HAP-1 (cell line): Measurements from ENCODE around the gene AVEN.

Experiments used
- DNase-seq, 2 experiments: peaks; one replicate each; pipeline ENCODE4 v3.0.0-alpha.2; 2016 to 2020; ENCODE audit warnings: low spot score in 2 of 2
- H3K27me3 ChIP-seq: fragments of 250-450 bp; sonication (Bioruptor Pico); 2 replicates; pipeline ENCODE4 v1.5.1; 2020; ENCODE audit warnings: low read depth, mild to moderate bottlenecking, moderate library complexity
- H3K36me3 ChIP-seq: fragments of 250-450 bp; sonication (Bioruptor Pico); replicated peaks from 2 replicates; pipeline ENCODE4 v1.5.1; 2020; ENCODE audit warnings: mild to moderate bottlenecking
- H3K4me1 ChIP-seq: fragments of 250-450 bp; sonication (Bioruptor Pico); 2 replicates; pipeline ENCODE4 v1.5.1; 2020; ENCODE audit warnings: mild to moderate bottlenecking
- H3K4me3 ChIP-seq: fragments of 250-450 bp; sonication (Bioruptor Pico); 2 replicates; pipeline ENCODE4 v1.5.1; 2020; ENCODE audit warnings: mild to moderate bottlenecking, moderate library complexity
- H3K9me3 ChIP-seq: fragments of 250-450 bp; sonication (Bioruptor Pico); 2 replicates; pipeline ENCODE4 v1.5.1; 2020; ENCODE audit warnings: mild to moderate bottlenecking, moderate library complexity
- in situ Hi-C: fragments of 300-500 bp; cut with MboI; formaldehyde crosslinking; loops from 3 replicates; pipeline ENCODE4 v1.14.3; 2020; ENCODE audit warnings: low sequenced_read_pairs, inconsistent platforms, mixed read lengths

Gene AVEN

GRCh38 chr15:33859992-33860545 lies 178.9 kb downstream of the AVEN start:
- H3K4me3 ChIP-seq: no peak overlapping the region
- DNase-seq: no peak
- no peaks in the 10 kb centered on the region for H3K4me1 ChIP-seq
- in situ Hi-C loops: no loop called here
- H3K36me3 ChIP-seq: no peaks in the 10 kb centered on the region
- no peaks in the 10 kb centered on the region for H3K9me3 ChIP-seq
- no peaks in the 10 kb centered on the region for H3K27me3 ChIP-seq

- Histone ChIP-seq H3K4me1 (no peaks in the 10 kb centered on the region), H3K36me3 (no peaks in the 10 kb centered on the region), H3K9me3 (no peaks in the 10 kb centered on the region), H3K27me3 (no peaks in the 10 kb centered on the region), H3K4me3 (no peak overlapping the region)
- no peak for DNase-seq
- in situ Hi-C loops: no loop called here
Measured at GRCh38 chr15:33858836-33859235, 180.2 kb downstream of the AVEN start.

GRCh38 chr15:33857726-33858125 lies 181.3 kb downstream of the AVEN start:
- no peak overlapping the region for H3K4me3 ChIP-seq
- DNase-seq: no peak
- H3K4me1 ChIP-seq: no peaks in the 10 kb centered on the region
- H3K27me3 ChIP-seq: no peaks in the 10 kb centered on the region
- no peaks in the 10 kb centered on the region; the same call in 1 of the 2 replicates for H3K9me3 ChIP-seq
- in situ Hi-C loops: no loop called here
- H3K36me3 ChIP-seq: no peaks in the 10 kb centered on the region

GRCh38 chr15:33852570-33852969 lies 186.4 kb downstream of the AVEN start:
- Histone ChIP-seq H3K9me3 (no peaks in the 10 kb centered on the region; the same call in 1 of the 2 replicates), H3K4me3 (no peak overlapping the region), H3K4me1 (no peaks in the 10 kb centered on the region), H3K36me3 (no peaks in the 10 kb centered on the region), H3K27me3 (no peaks in the 10 kb centered on the region)
- DNase-seq: no peak
- in situ Hi-C loops: no loop called here

GRCh38 chr15:33852094-33852493 lies 186.9 kb downstream of the AVEN start:
- DNase-seq: no peak
- Histone ChIP-seq H3K4me3 (no peak overlapping the region), H3K4me1 (no peaks in the 10 kb centered on the region), H3K36me3 (no peaks in the 10 kb centered on the region), H3K27me3 (no peaks in the 10 kb centered on the region), H3K9me3 (no peaks in the 10 kb centered on the region; the same call in 1 of the 2 replicates)
- in situ Hi-C loops: no loop called here

- in situ Hi-C loops: no loop called here
- Histone ChIP-seq H3K4me3 (no peak overlapping the region), H3K9me3 (no peaks in the 10 kb centered on the region; the same call in 1 of the 2 replicates), H3K36me3 (no peaks in the 10 kb centered on the region), H3K27me3 (no peaks in the 10 kb centered on the region), H3K4me1 (peaks cover 4% of the 10 kb centered on the region)
- DNase-seq: no peak
Measured at GRCh38 chr15:33851079-33851478, 187.9 kb downstream of the AVEN start.

GRCh38 chr15:33848011-33848410 lies 191.0 kb downstream of the AVEN start:
- in situ Hi-C loops: no loop called here
- H3K9me3 ChIP-seq: no peaks in the 10 kb centered on the region
- DNase-seq: no peak
- no peaks in the 10 kb centered on the region for H3K27me3 ChIP-seq
- H3K4me1 ChIP-seq: peaks cover 5% of the 10 kb centered on the region
- H3K36me3 ChIP-seq: no peaks in the 10 kb centered on the region
- H3K4me3 ChIP-seq: no peak overlapping the region

- in situ Hi-C loops: no loop called here
Measured at GRCh38 chr15:33846862-33847261, 192.1 kb downstream of the AVEN start.

GRCh38 chr15:33846142-33846541 lies 192.9 kb downstream of the AVEN start:
- Histone ChIP-seq H3K27me3 (no peaks in the 10 kb centered on the region), H3K36me3 (no peaks in the 10 kb centered on the region), H3K9me3 (no peaks in the 10 kb centered on the region), H3K4me3 (no peak overlapping the region), H3K4me1 (peaks cover 5% of the 10 kb centered on the region)
- in situ Hi-C loops: no loop called here
- DNase-seq: peak; percentile 20 to 68

More at GRCh38 chr15:33846862-33847261, 192.1 kb downstream of the AVEN start:
- Histone ChIP-seq H3K4me3 (no peak overlapping the region), H3K4me1 (peaks cover 5% of the 10 kb centered on the region), H3K9me3 (no peaks in the 10 kb centered on the region), H3K36me3 (no peaks in the 10 kb centered on the region), H3K27me3 (no peaks in the 10 kb centered on the region)
- no peak for DNase-seq

GRCh38 chr15:33844597-33844996 lies 194.4 kb downstream of the AVEN start:
- H3K36me3 ChIP-seq: no peaks in the 10 kb centered on the region
- in situ Hi-C loops: no loop called here
- H3K9me3 ChIP-seq: no peaks in the 10 kb centered on the region
- H3K4me3 ChIP-seq: no peak overlapping the region
- no peaks in the 10 kb centered on the region for H3K27me3 ChIP-seq
- no peak for DNase-seq
- peaks cover 5% of the 10 kb centered on the region for H3K4me1 ChIP-seq

- no peaks in the 10 kb centered on the region for H3K36me3 ChIP-seq
- in situ Hi-C loops: no loop called here
- H3K9me3 ChIP-seq: no peaks in the 10 kb centered on the region
- no peak for DNase-seq
- peaks cover 5% of the 10 kb centered on the region for H3K4me1 ChIP-seq
- no peak overlapping the region for H3K4me3 ChIP-seq
- no peaks in the 10 kb centered on the region for H3K27me3 ChIP-seq
Measured at GRCh38 chr15:33844186-33844585, 194.8 kb downstream of the AVEN start.

- no peak overlapping the region for H3K4me3 ChIP-seq
- in situ Hi-C loops: no loop called here
- no peaks in the 10 kb centered on the region for H3K27me3 ChIP-seq
- H3K9me3 ChIP-seq: no peaks in the 10 kb centered on the region
- DNase-seq: no peak
- no peaks in the 10 kb centered on the region for H3K36me3 ChIP-seq
- H3K4me1 ChIP-seq: no peaks in the 10 kb centered on the region
Measured at GRCh38 chr15:33840615-33841014, 198.4 kb downstream of the AVEN start.

- Histone ChIP-seq H3K27me3 (no peaks in the 10 kb centered on the region), H3K36me3 (no peaks in the 10 kb centered on the region), H3K9me3 (no peaks in the 10 kb centered on the region), H3K4me3 (no peak overlapping the region), H3K4me1 (no peaks in the 10 kb centered on the region)
- in situ Hi-C loops: no loop called here
- no peak for DNase-seq
Measured at GRCh38 chr15:33839540-33839939, 199.5 kb downstream of the AVEN start.

GRCh38 chr15:33837294-33837693 lies 201.7 kb downstream of the AVEN start:
- no peak for DNase-seq
- Histone ChIP-seq H3K27me3 (no peaks in the 10 kb centered on the region), H3K4me1 (no peaks in the 10 kb centered on the region), H3K36me3 (no peaks in the 10 kb centered on the region), H3K4me3 (no peak overlapping the region), H3K9me3 (no peaks in the 10 kb centered on the region)
- in situ Hi-C loops: no loop called here
